Stimulated activated naive CD4-positive, alpha-beta T cell treated with Interleukin-2 at 50 U/mL for 16 hours (primary cell): ENCODE data around the gene CYP4F22.
"Not testable (repeated sequence)": the region's sequence is repeated elsewhere in the genome, so short reads cannot be mapped to it uniquely, and the experiment has no call there.

Experiments
- DNase-seq: peaks from one replicate; lab custom pipeline; 2025; lab: John Stamatoyannopoulos, UW

The CYP4F22 gene

DNA sequence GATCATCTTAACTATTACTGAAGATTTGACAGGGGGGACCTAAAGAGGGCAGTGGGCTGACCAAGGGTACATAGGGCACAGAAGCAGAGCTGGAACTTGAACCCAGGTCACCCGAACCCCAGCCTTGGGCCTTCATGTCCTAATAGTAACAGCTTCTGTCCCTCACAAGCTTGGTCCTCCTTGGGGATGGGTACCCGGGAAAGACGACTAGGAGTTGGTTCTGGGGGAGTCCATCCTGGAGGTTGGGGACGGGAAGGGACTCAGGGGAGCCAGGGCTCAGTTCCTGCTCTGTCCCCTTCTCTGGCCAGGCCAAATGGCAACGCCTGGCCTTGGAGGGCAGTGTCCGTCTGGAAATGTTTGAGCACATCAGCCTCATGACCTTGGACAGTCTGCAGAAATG is 67.1 kb downstream of the CYP4F22 start:
- no peak for DNase-seq

DNA sequence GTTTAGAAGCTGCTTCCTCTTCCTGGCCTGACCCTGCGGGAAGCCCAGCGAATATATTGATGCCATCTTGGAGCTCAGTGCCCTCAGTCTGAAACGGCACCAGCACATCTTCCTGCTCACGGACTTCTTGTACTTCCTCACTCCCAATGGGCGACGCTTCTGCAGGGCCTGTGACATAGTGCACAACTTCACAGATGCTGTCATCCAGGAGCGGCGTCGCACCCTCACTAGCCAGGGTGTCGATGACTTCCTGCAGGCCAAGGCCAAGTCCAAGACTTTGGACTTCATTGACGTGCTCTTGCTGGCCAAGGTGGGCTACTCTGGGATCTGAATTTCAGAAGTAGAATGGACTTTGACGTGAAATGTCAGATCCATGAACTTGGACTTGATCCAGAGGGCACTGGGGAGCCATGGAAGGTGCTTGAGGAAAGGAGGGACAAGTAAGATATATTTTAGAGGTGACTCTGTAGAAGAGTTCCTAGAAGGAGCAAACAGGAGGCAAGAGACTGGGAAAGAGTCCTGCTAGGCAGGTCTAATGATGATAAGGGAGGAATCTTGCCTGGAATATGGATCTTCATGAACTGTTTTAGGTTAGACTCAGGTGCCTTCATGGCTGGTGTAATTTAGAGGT is 68.3 kb downstream of the CYP4F22 start:
- no peak for DNase-seq

DNA sequence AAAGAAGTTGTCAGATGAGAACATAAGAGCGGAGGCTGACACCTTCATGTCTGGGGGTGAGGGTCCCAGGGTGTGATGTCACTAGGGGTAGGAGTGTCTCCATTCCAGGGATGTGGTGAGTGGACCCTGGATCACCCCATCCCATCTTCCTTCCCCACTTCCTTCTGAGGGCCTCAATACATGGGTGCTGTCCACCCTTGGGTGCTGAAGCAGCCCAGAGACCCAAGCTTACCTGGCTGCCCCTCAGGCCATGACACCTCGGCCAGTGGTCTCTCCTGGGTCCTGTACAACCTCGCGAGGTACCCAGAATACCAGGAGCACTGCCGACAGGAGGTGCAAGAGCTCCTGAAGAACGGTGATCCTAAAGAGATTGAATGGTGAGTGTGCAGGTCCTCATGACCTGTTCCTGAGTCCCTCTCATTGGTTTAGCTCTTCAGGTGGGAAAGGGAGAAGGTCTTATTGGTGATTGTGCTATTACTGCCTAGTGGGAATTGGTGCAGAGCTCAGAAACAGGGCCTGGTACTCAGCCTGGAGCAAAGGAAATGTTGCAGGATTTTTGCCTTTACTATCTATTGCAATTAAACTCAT is 69.0 kb downstream of the CYP4F22 start:
- DNase-seq: no peak

DNA sequence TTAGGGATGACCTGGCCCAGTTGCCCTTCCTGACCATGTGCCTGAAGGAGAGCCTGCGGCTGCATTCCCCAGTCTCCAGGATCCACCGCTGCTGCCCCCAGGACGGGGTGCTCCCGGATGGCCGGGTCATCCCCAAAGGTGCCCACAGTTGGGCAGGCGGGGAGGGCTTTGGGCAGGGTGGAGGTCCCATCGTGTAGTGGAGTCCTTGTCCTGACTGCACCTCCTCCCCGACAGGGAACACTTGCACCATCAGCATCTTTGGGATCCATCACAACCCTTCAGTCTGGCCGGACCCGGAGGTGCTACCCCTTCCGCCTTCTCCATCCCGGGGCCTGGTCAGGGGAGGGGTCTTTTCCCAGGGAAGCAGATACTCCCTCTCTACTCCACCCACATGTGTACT is 75.0 kb downstream of the CYP4F22 start:
- DNase-seq: no peak

DNA sequence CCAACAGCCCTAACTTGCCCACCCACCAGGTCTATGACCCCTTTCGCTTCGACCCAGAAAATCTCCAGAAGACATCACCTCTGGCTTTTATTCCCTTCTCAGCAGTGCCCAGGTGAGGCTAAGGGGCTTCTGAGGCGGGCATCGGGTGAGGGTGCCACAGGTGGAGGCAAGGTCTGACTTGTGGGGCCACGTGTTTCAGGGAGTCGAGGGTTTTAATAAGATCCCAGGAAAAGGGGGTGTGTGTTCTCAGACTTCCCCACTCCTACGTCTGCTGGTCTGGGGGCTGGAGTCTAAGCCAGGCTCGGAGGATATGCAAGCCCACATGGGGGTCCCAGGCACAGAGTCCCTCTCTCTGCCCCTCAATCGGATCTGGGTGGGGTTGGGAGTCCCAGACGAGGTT is 75.8 kb downstream of the CYP4F22 start:
- no peak for DNase-seq

DNA sequence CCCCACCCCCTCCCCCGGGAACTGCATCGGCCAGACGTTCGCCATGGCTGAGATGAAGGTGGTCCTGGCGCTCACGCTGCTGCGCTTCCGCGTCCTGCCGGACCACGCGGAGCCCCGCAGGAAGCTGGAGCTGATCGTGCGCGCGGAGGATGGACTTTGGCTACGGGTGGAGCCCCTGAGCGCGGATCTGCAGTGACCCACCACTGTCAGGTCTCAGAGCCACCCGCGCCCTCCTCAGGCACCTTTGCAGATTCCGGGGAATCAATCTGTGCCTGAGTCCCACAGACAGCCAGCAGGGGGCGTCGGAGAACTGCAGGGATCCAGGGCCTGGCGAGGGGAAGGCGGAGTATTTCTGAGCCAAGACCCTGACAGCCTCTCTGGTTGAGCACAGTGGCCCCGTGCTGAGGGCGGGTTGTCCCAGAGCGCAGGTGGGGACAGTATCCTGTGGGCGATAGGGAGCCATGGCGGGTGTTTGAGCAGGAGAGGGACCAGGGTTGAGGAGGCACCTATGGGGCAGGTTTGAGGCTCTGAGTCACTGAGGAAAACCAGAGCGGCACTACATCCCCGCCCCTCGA is 76.3 kb downstream of the CYP4F22 start:
- peak; percentile 78 for DNase-seq

DNA sequence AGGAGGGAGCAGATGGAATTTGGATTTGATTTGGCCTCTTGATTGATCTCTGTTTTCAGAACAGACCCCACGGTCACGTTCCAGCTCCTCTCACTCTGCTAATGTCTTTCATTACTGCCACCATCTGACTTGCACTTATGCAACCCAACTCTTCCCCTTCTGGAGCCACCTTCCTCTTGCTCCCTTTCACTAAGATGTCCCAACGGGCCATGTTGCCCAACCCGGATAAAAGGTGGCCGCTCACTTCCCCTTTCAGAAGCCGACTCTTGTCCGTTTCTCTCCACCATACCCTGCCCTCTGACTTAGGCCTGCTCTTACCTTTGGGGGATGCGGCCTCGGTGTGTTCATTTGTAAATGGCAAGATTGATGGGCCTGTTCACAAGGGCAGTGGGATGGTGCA is 79.3 kb downstream of the CYP4F22 start:
- no peak for DNase-seq

DNA sequence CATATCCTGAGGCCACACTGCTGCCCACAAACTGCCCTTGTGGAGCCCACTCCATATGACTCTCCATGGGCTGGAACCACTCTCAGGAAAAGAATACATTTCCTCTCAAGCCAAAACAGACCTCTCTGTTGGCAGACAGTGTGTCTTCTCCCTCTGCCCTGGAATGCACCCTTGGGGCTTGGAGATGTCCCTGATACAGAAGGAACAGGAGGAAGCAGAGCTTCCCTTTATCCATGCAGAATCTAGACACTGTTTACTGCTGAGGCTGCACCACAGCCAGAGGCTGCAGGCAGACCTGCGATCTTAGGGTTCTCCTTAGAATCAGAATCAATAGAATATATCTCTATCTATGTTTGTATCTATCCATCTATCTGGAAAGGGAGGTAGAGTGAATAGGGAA is 79.9 kb downstream of the CYP4F22 start:
- no peak for DNase-seq

DNA sequence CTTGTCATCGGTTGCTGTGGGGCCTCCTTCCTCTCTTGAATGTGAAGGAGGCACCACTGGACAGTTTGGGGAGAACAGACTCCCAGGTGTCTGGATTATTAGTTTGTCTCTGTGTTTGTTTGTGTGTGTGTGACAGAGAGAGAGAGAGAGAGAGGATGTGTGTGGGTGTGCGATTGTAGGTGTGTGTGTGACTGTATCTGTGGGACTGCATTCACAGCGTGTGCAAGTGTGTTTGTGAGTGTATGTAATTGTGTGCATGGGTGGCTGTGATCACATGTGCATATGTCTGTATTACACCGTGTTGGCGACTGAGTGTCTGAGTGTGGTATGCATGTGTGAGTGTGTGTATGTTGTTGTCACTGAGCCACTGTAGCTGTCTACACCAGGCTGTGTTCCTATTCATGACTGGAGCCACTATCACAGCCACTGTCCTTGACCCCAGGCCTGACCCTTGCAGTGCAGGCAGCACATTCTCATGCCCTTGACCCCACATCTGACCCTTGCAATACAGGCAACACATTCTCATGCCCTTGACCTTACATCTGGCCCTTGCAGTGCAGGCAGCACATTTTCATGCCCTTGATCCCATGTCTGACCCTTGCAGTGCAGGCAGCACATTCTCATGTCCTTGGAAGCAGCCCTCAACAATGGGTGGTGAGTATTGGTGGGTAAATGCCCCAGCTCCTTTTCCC is 81.6 kb downstream of the CYP4F22 start:
- no peak for DNase-seq

DNA sequence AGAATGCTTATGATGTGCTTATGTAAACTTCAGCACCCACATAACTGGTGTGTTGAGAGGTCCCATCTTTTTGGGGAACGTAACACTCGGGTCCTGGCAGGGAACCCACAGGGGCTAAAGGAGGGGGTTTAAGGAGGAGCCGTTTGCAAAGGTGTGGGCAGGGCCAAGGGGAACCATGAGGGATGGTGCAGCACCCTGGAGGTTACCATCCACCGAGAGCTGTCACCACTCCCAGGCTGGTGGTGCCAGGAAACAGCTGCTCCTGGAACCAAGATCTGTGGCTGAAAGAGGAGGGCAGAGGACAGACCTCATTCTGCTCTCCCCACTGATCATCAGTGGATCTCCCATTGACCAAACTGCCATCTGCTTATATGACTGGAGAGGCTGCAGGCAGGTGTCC is 83.5 kb downstream of the CYP4F22 start:
- no peak for DNase-seq

DNA sequence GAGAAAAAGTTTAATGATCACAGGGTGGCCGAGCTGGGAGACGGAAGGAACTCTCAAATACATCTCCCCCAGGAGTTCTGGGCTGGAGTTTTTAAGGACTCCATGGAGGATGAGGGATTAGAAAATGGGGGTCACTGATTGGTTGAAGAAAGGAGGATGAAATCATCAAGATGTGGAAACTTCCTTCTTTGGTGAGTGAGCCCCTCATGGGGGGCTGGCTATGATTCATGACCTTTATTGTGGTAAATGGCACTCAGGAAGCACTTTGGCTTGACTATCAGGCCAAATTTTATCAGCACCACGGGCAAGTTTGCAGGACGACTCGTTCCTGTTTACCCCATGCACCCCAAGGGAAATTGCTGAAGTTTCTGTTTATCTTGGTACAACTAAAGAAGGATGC is 84.2 kb downstream of the CYP4F22 start:
- not testable (repeated sequence) for DNase-seq

DNA sequence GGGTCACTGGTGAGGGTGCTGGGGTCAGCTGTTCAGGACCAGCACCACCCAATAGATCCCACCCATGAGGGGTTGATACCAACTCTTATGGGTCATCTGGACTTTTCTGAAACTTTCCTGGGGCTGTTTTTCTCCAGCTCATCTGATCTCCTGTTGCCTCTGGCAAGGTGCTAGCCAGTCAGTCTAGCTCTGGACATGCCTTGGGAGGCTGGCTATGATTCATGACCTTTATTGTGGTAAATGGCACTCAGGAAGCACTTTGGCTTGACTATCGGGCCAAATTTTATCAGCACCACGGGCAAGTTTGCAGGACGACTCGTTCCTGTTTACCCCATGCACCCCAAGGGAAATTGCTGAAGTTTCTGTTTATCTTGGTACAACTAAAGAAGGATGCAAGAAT is 85.4 kb downstream of the CYP4F22 start:
- DNase-seq: not testable (repeated sequence)

DNA sequence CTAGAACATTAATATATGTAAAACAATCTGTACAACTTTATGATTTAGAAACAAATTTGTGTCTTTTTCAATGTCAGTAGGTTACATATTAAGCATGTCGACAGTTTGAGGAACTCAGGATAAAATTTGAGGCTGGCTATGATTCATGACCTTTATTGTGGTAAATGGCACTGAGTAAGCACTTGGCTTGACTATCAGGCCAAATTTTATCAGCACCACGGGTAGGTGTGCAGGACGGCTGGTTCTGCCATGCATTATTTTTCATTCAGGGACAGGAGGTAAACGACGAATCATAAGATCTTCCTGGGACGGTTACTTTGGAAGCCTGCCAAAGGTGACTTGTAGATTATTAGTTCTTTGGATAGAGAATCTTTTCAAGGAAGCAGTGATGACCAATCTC is 86.7 kb downstream of the CYP4F22 start:
- no peak for DNase-seq
